Activated CD8-positive, alpha-beta T cell treated with anti-CD3 and anti-CD28 coated beads, Interleukin-2, amount 10 ng/mL, durations not matched to agents 7 days and 5 days (primary cell): Measurements from ENCODE around the gene LMO1. TPM values are rescaled to one million over a fixed set of nuclear protein-coding genes. Genes with fewer than 3 reads are reported as not detected.

ENCODE experiments used
- ATAC-seq: fragments of 150-1000 bp; cut with Tn5 transposase; one replicate; pipeline ENCODE4 v1.10.0; 2021; ENCODE audit warnings: moderate library complexity
- CTCF ChIA-PET: fragments of 350-600 bp; sonication (Branson Sonifier 250); formaldehyde crosslinking; loops from one replicate; lab custom pipeline; 2021; ENCODE audit warnings: antibody characterized with exemption; lab: Charles Lee
- POLR2A ChIA-PET: fragments of 350-600 bp; sonication (Branson Sonifier 250); formaldehyde crosslinking; loops from one replicate; lab custom pipeline; 2021; ENCODE audit warnings: antibody characterized with exemption; lab: Charles Lee
- DNase-seq: peaks from one replicate; pipeline ENCODE4 v3.0.0-alpha.2; 2020
- H3K27ac Mint-ChIP-seq: one replicate; pipeline ENCODE4 v1.8.0; 2021; ENCODE audit warnings: mild to moderate bottlenecking, mixed read lengths
- H3K27me3 Mint-ChIP-seq: one replicate; pipeline ENCODE4 v1.8.0; 2021; ENCODE audit warnings: low read depth, mixed read lengths
- H3K36me3 Mint-ChIP-seq: one replicate; pipeline ENCODE4 v1.8.0; 2021; ENCODE audit warnings: low read depth, mixed read lengths
- H3K4me1 Mint-ChIP-seq: one replicate; pipeline ENCODE4 v1.8.0; 2021; ENCODE audit warnings: low read depth, mixed read lengths
- H3K4me3 Mint-ChIP-seq: one replicate; pipeline ENCODE4 v1.8.0; 2021; ENCODE audit warnings: mild to moderate bottlenecking, mixed read lengths
- H3K9me3 Mint-ChIP-seq: one replicate; pipeline ENCODE4 v1.8.0; 2022; ENCODE audit warnings: mixed read lengths; ENCODE audit not compliant: insufficient read depth
- total RNA-seq, 2 experiments: library from RNA; stranded (reverse); gene quantifications; one replicate each; pipeline ENCODE4 v1.2.3, GENCODE V29; 2021

LMO1 gene
- total RNA-seq, 2 experiments from 2014 or later, result not detected

DNA sequence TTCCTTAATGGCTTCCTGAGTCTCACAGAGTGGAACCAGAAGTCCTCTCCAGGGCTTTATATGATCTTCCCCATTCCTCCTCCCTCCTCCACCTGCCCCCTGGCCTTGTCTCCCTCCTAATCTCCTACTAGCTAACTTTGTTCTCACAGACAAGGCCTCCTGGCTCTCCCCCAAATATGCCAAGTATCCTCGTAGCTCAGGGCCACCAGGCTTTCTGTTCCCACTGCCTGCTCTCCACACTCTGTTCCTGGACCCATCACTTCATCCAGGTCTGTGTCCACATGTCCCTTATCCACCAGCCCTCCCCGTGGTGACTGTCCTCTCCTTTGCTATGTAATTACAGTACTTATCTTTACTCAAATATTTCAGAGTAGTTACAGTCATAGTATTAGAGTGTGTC, 23.2 kb upstream of the LMO1 start:
- no peaks in the 10 kb centered on the region for H3K4me1 Mint-ChIP-seq
- peaks cover 5% of the 10 kb centered on the region for H3K27me3 Mint-ChIP-seq
- ChIA-PET CTCF (no interaction called here), POLR2A (no interaction called here)
- no peaks in the 10 kb centered on the region for H3K9me3 Mint-ChIP-seq
- no peak for ATAC-seq
- DNase-seq, result no peak
- H3K4me3 Mint-ChIP-seq, result no peak overlapping the region
- no peak overlapping the region for H3K27ac Mint-ChIP-seq
- H3K36me3 Mint-ChIP-seq, result no peaks in the 10 kb centered on the region

DNA sequence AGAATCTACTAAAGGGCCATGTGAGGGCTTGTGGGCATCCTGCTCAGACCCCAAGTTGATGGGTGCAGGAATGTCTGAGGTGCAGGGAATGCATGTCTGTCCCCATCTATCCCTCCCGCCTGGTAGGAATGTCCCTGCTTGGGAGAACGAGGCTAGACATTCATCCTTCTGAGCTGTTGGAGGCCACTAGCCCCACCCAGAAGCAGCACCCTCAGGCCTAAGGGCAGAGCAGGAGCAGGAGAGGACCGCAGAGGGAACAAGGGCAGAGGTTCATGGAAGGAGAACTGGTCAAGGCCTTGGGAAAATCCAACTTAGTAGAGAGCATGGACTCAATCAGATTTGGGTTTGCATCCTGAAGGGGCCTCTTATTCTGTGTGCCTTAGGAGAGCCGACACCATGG, 22.1 kb upstream of the LMO1 start:
- no peaks in the 10 kb centered on the region for H3K36me3 Mint-ChIP-seq
- DNase-seq (no peak), ATAC-seq (no peak)
- peaks cover 5% of the 10 kb centered on the region for H3K27me3 Mint-ChIP-seq
- ChIA-PET CTCF (no interaction called here), POLR2A (no interaction called here)
- no peaks in the 10 kb centered on the region for H3K9me3 Mint-ChIP-seq
- H3K27ac Mint-ChIP-seq, result no peak overlapping the region
- no peak overlapping the region for H3K4me3 Mint-ChIP-seq
- H3K4me1 Mint-ChIP-seq, result no peaks in the 10 kb centered on the region

DNA sequence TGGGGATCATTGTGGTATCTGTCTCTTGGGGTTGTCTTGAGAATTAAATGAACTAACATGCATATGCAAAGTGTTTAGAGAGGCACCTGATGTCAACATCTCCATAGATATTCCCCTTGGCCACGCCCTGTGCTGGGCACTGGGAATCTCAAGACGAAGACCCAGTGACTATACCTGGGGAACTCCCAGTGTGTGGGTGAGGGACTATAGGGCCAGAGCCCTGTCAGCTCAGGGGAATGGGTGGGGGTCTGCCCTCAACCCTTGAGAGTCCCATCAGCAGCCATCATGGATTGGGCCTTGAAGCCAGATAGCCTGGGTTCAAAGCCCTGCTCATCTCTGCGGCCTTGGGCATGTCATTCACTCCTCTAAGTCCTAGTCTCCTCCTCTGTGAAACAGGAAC, 21.6 kb upstream of the LMO1 start:
- CTCF ChIA-PET, result no interaction called here
- no peak overlapping the region for H3K27ac Mint-ChIP-seq
- POLR2A ChIA-PET, result no interaction called here
- H3K4me1 Mint-ChIP-seq, result no peaks in the 10 kb centered on the region
- peaks cover 7% of the 10 kb centered on the region for H3K27me3 Mint-ChIP-seq
- no peak overlapping the region for H3K4me3 Mint-ChIP-seq
- ATAC-seq (no peak), DNase-seq (no peak)
- H3K36me3 Mint-ChIP-seq, result no peaks in the 10 kb centered on the region
- no peaks in the 10 kb centered on the region for H3K9me3 Mint-ChIP-seq

DNA sequence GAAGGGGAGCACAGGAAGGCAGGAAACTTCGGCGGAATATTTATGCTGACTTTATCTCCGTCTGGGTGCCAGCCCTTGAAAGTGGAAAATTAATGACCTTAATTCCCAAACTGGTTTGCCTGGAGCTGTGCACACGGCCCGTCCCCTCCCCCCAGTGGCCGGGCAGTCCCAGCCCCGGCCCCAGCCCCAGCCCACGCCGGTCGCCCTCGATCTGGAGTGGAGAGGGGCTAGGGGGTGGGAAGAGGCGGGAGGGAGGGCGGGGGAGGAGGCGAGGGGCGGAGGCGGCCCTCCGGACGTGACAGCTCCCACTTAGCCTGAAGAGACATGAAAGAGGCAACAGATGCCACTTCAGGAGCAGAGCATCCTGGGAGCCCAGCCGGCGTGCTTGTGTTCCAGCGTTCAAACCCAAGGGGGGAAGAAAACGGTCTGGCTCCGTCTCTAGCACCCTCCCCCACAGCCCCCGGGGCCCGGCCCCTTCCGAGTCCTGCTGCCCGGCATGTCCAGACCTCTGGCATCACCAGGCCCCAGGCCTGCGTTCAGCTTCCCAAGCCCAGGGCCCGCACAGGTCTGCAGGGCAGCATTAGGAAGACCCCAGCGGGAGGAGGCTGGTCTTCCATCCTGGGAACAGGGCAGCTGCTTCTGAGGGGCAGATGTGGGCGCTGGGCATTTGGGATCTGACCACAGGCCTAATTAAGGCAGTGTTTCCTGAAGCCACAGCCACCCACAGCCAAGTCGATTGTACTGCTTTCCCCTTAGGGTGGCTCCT, 20.0 kb upstream of the LMO1 start:
- H3K4me1 Mint-ChIP-seq, result no peaks in the 10 kb centered on the region
- ChIA-PET POLR2A (interaction anchor here (0.6 kb wide), 1 partner anchor 590 kb away, joined by 3 read pairs; no protein-coding TSS in a partner anchor), CTCF (interaction anchor here (1.9 kb wide), 1 partner anchor 20 kb away, joined by 4 read pairs; the partner anchor contains the start of gene LMO1)
- H3K9me3 Mint-ChIP-seq, result no peaks in the 10 kb centered on the region
- no peak overlapping the region for H3K4me3 Mint-ChIP-seq
- H3K36me3 Mint-ChIP-seq, result no peaks in the 10 kb centered on the region
- peaks cover 7% of the 10 kb centered on the region for H3K27me3 Mint-ChIP-seq
- no peak for ATAC-seq
- DNase-seq, result no peak
- no peak overlapping the region for H3K27ac Mint-ChIP-seq

DNA sequence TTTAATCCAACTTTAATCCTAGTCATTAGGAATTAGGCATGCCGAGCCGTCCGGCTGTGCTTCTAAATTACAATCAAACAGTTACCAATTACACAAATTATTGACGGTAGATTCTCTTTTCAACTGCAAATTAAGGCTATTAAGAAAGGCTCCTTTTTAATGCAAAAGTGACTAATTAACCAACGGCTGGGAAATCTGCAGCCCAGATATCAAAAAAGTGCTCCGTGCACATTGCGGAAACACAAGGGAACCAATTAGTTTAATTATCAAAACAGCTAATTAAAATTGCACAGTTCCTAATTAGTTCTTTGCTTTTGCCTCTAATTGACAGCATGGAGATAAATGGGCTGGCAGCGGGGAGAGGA, 19.4 kb upstream of the LMO1 start:
- Mint-ChIP-seq H3K9me3 (no peaks in the 10 kb centered on the region), H3K27me3 (peaks cover 7% of the 10 kb centered on the region), H3K4me3 (no peak overlapping the region), H3K4me1 (no peaks in the 10 kb centered on the region), H3K27ac (no peak overlapping the region), H3K36me3 (no peaks in the 10 kb centered on the region)
- DNase-seq (no peak), ATAC-seq (no peak)
- POLR2A ChIA-PET, result no interaction called here
- CTCF ChIA-PET, result interaction anchor here (1.9 kb wide), 1 partner anchor 20 kb away, joined by 4 read pairs; the partner anchor contains the start of gene LMO1

DNA sequence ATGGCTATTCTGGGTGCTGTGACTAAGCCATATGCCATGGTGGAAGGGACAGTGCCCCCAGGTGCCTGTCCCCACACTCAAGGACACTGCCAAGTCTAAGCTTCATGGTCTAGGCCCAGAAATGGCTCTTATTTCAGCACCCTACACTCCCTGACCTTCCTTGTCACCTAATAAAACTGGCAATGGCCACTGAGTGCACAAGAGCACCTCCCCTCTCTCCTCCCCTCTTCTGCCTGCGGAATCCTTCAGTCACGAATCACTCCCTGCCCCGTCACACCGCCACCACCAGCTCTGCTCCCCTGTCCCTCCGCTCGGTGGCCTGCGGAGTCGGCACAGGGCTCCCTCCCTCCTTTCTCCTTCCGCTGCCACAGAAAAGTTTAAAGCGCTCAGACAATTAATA, 19.0 kb upstream of the LMO1 start:
- Mint-ChIP-seq H3K27me3 (peaks cover 7% of the 10 kb centered on the region), H3K4me1 (no peaks in the 10 kb centered on the region), H3K4me3 (no peak overlapping the region), H3K27ac (no peak overlapping the region), H3K9me3 (no peaks in the 10 kb centered on the region), H3K36me3 (no peaks in the 10 kb centered on the region)
- ATAC-seq, result no peak
- DNase-seq, result no peak
- ChIA-PET POLR2A (no interaction called here), CTCF (interaction anchor here (1.9 kb wide), 1 partner anchor 19 kb away, joined by 4 read pairs; the partner anchor contains the start of gene LMO1)

DNA sequence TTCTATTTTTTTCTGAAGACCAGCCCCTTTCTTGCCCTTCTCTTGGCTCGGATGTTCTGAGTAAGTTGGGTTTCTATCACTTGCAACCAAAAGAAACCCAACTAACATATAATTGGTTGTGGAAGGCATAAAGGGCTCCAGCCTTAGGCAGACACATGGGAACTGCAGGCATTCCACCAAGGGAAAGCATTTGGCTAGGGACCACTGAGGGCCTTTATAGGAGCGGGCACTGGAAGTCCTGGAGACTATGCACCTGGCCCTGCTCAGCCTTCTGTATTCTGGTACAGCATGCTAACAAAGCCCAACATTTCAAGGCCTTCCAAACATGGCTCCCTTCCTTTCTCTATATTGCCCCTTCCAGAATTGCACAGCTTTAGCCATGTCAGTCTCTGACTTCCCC, 17.6 kb upstream of the LMO1 start:
- ChIA-PET CTCF (interaction anchor here (1.5 kb wide), 1 partner anchor 18 kb away, joined by 3 read pairs; the partner anchor contains the start of gene LMO1), POLR2A (no interaction called here)
- no peak for DNase-seq
- no peaks in the 10 kb centered on the region for H3K4me1 Mint-ChIP-seq
- H3K27ac Mint-ChIP-seq, result no peak overlapping the region
- no peak overlapping the region for H3K4me3 Mint-ChIP-seq
- no peaks in the 10 kb centered on the region for H3K36me3 Mint-ChIP-seq
- no peak for ATAC-seq
- no peaks in the 10 kb centered on the region for H3K9me3 Mint-ChIP-seq
- H3K27me3 Mint-ChIP-seq, result peaks cover 11% of the 10 kb centered on the region

DNA sequence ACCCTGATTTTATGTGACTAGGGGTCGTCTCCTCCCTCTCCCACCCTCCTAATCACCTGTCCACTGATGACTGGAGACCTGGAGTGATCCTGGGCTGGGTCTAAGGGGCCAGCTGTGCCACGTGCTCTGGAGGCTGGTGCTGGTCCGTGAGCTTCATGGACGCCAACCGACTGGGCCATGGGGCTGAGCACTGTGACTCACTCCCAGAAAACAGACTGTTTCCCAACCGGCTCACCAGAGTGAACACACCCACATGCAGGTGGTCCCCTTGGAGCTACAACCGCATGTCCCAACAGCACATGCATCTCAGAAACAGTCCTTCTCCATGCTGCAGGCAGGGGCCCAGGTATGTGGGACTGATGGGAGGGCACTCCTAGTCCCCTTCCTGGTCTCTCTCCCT, 14.0 kb upstream of the LMO1 start:
- DNase-seq (no peak), ATAC-seq (no peak)
- Mint-ChIP-seq H3K4me3 (no peak overlapping the region), H3K27ac (no peak overlapping the region), H3K4me1 (no peaks in the 10 kb centered on the region), H3K36me3 (no peaks in the 10 kb centered on the region), H3K9me3 (no peaks in the 10 kb centered on the region), H3K27me3 (peaks cover 19% of the 10 kb centered on the region)
- POLR2A ChIA-PET, result no interaction called here
- CTCF ChIA-PET, result interaction anchor here (1.4 kb wide), 1 partner anchor 14 kb away, joined by 5 read pairs; the partner anchor contains the start of gene LMO1

DNA sequence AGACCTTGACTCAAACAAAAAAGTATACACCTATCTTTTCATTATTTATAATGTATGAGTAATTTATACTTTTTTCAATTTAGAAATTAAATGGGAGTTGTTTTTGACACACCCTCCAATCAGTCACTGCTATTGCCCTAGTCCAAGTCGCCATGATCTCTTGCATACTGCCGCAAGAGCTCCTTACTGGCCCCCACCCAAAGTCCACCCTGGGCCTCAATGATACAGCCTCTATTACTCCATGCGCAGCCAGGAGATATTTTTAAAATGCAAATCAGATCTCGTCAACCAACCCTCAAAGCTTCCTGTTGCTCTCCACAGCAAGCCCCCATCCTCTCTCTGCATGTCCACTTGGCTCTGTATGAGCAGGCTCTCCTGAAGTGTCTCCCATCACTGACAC, 12.8 kb upstream of the LMO1 start:
- ATAC-seq, result no peak
- no peak overlapping the region for H3K27ac Mint-ChIP-seq
- DNase-seq, result no peak
- no peaks in the 10 kb centered on the region for H3K9me3 Mint-ChIP-seq
- POLR2A ChIA-PET, result no interaction called here
- no peak overlapping the region for H3K4me3 Mint-ChIP-seq
- no peaks in the 10 kb centered on the region for H3K4me1 Mint-ChIP-seq
- CTCF ChIA-PET, result interaction anchor here (1.4 kb wide), 1 partner anchor 13 kb away, joined by 5 read pairs; the partner anchor contains the start of gene LMO1
- H3K36me3 Mint-ChIP-seq, result no peaks in the 10 kb centered on the region
- peaks cover 27% of the 10 kb centered on the region for H3K27me3 Mint-ChIP-seq

DNA sequence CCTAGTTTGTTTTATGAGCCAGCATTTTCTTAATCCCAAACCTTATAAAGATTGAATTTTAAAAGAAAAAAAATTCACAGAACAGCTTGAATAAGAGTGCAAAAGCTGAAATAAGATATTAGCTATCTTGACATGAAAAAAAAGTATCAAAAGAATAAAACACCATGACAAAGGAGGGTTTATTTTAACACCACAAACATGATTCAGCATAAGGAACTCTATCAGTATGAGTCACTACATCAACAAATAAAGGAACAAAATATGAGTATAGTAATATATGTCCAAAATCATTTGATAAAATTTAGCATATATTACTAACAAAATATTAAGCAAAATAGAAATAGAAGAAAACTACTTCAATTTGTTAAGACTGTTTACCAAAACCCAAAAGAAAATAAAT, 9.6 kb upstream of the LMO1 start:
- ChIA-PET POLR2A (no interaction called here), CTCF (interaction anchor here (0.6 to 1.9 kb wide), 2 partner anchors 10 to 643 kb away, joined by 3 to 11 read pairs; partner anchors contain the start of gene LMO1)
- H3K4me3 Mint-ChIP-seq, result no peak overlapping the region
- H3K27ac Mint-ChIP-seq, result no peak overlapping the region
- H3K9me3 Mint-ChIP-seq, result no peaks in the 10 kb centered on the region
- no peaks in the 10 kb centered on the region for H3K4me1 Mint-ChIP-seq
- H3K36me3 Mint-ChIP-seq, result no peaks in the 10 kb centered on the region
- no peak for ATAC-seq
- peaks cover 55% of the 10 kb centered on the region for H3K27me3 Mint-ChIP-seq
- no peak for DNase-seq

DNA sequence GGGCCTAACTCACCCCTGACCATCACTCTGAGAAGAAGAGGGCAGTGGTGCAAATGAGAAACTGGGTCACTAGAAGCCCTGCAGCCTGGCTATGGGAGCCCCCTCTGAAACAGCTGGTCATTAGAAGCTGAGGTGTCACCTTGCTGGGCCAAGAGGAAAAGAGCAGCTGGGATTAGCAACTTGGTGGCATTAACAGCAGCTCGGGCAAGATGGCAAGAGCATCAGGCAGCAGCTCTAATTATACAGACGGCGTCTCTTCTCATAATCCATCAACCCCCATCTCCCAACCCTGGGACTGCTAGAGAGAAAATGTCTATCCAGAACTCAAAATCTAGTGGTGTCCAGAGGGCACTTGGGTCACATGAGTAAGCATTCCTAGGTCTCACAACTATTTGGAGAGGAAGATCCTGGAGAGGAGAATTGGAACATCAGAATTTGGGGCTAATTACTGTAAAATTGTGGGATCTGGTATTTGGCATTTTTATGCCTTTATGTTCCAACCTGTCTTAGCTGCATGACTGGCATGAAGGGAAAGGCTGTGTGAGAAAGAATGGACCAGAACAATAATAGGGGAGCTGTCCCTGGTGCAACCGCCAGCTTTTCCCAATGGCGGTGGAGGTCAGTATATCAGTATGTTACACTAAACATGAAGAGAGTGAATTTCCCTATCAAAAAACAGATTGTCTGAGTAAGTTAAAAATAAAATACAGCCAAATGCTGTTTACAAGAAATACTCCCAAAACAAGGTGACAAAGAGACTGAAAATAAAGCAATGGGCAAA, 7.6 kb upstream of the LMO1 start:
- Mint-ChIP-seq H3K4me3 (no peak overlapping the region), H3K9me3 (no peaks in the 10 kb centered on the region), H3K27ac (no peak overlapping the region), H3K27me3 (peaks cover 65% of the 10 kb centered on the region), H3K36me3 (no peaks in the 10 kb centered on the region), H3K4me1 (no peaks in the 10 kb centered on the region)
- DNase-seq (no peak), ATAC-seq (no peak)
- ChIA-PET POLR2A (no interaction called here), CTCF (no interaction called here)

DNA sequence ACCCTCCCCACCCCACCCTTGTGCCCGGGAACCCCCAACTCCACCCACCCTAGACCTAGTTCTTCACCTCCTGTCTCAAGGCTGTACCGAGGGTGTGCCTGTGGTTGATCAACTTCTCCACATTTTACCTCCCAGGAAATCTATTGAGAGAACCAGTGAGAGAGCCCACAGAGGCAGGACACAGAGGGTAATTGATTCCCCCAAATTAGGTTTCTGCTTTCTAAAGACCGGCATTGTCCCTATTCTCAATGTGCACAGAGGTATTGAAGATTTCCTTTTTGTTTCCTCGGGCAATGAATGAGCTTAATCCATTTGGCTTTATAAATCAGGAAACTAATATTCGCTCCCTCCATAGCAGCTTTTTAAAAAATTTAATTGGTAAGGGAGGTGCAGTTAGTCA, 6.0 kb upstream of the LMO1 start:
- DNase-seq (no peak), ATAC-seq (no peak)
- Mint-ChIP-seq H3K27ac (no peak overlapping the region), H3K27me3 (peaks cover 71% of the 10 kb centered on the region), H3K36me3 (no peaks in the 10 kb centered on the region), H3K9me3 (no peaks in the 10 kb centered on the region), H3K4me3 (no peak overlapping the region), H3K4me1 (no peaks in the 10 kb centered on the region)
- POLR2A ChIA-PET, result no interaction called here
- CTCF ChIA-PET, result no interaction called here
